Pancreas (tissue), 10 donors: ENCODE measurements around the gene PTPMT1. TPM values are rescaled to one million over a fixed set of nuclear protein-coding genes. Genes with fewer than 3 reads are reported as not detected.
A peak's percentile ranks its signal among the peaks of the same experiment; 100 is the strongest.

ENCODE experiments used
- ATAC-seq, 4 donors: fragments of 200-7000 bp; cut with Tn5 transposase; one replicate each; pipeline versions ENCODE4 v1.8.0 to v1.9.1; 2020; ENCODE audit warnings: mild to moderate bottlenecking in 4 of 4, moderate library complexity in 4 of 4
- DNase-seq, 6 donors: peaks; one replicate each; pipeline ENCODE4 v3.0.0-alpha.2; 2020
- FAIRE-seq: peaks from 2 replicates; lab custom pipeline; 2012; peaks lifted over from hg19 to GRCh38; lab: Jason Lieb, UNC
- H3K27ac ChIP-seq, 4 donors: fragments of 200-600 bp; sonication (generic); 1 replicate in 3 of 4; 2 replicates in 1 of 4; pipeline versions ENCODE4 v1.5.0 to v1.8.0; 2020
- H3K27me3 ChIP-seq, 4 donors: fragments of 200-600 bp; one replicate each; pipeline ENCODE4 v1.8.0; 2021
- H3K36me3 ChIP-seq, 3 donors: fragments of 200-600 bp; sonication (generic) in 1 of 3; one replicate each; pipeline versions ENCODE4 v1.5.0 to v1.8.0; 2020 to 2021
- H3K4me1 ChIP-seq, 3 donors: fragments of 200-600 bp; one replicate each; pipeline ENCODE4 v1.8.0; 2021
- H3K4me3 ChIP-seq, 4 donors: fragments of 200-600 bp; sonication (generic) in 2 of 4; one replicate each; pipeline versions ENCODE4 v1.5.0 to v1.8.0; 2020 to 2021
- H3K9me3 ChIP-seq, 4 donors: fragments of 200-600 bp; one replicate each; pipeline ENCODE4 v1.8.0; 2021
- CTCF ChIP-seq, 4 donors: fragments of 200-600 bp; sonication (generic) in 3 of 4; IDR thresholded peaks; one replicate each; pipeline versions ENCODE4 v1.5.0 to v1.8.0; 2021; ENCODE audit warnings: antibody characterized with exemption in 4 of 4
- WGBS, 2 donors: extraction: QIAGEN DNeasy Blood & Tissue Kit; methylation state at CpG; one replicate each; pipeline ENCODE4 v1.1.7; 2013; 5-methylcytosine and 5-hydroxymethylcytosine counted together
- intact Hi-C, 3 donors: fragments of 100-400 bp; cut with DNase I; formaldehyde crosslinking; loops; one replicate each; pipeline versions ENCODE4 v1.11.1 to v1.14.2; 2022
- polyA plus RNA-seq, 2 donors: library from polyadenylated mRNA; stranded (reverse); fragments of 200-250 nt; gene quantifications; one replicate each; pipeline ENCODE4 v1.2.3, GENCODE V29; 2013
- total RNA-seq, 6 donors: library from RNA; stranded (reverse); fragmentation: NEBNext Ultra II Directional in 4 of 6; extraction: Animal tissue kit (Norgen Biotek cat#: 25700) in 4 of 6; gene quantifications; one replicate each; pipeline versions ENCODE4 v1.2.1 to v1.2.4, GENCODE V29; 2021 to 2023
- donor health status: healthy with polysubstance abuse.
- donor health status: DM: no; HTN: no; CAD: no; lungs with moderate emphysema.
- donor health status: DM: no; HTN: no; CAD: no.
- donor health status: control.
- donor health status: control.
- donor health status: Bipolar disorder and iron deficiency.
- donor health status: DM: yes; HTN: yes; CAD: no.
- donor health status: DM: no; HTN: no; CAD: no.
- donor health status: DM: no; HTN: no; CAD: no.
- donor health status: DM: yes; HTN: yes; CAD: no.

Gene PTPMT1
- total RNA-seq (10 to 100 TPM; 15.7 to 24.7 (median 19.6) TPM), polyA plus RNA-seq (10 to 100 TPM; 24.6 to 34.3 TPM)

- Histone ChIP-seq H3K27ac (peak within 1 kb of the TSS; percentile 44 to 62 (median 52)), H3K4me3 (peak within 1 kb of the TSS; percentile 79 to 96 (median 90)), H3K36me3 (peaks cover 0 to 4% (median 0%) of the 10 kb centered on the region in 3 donors), H3K27me3 (no peaks in the 10 kb centered on the region), H3K9me3 (no peaks in the 10 kb centered on the region), H3K4me1 (peaks cover 0 to 9% (median 5%) of the 10 kb centered on the region in 3 donors)
- ATAC-seq (peak; percentile 93 to 97 (median 96)), DNase-seq (peak; percentile 67 to 90 (median 80)), FAIRE-seq (no peak)
- TF ChIP-seq CTCF (IDR thresholded peaks at IDR 0.05) = no peak
- WGBS, 2 donors = 0% methylated on average over 66 to 86 of the region's 86 CpGs
- intact Hi-C loops = no loop called here
Measured at GRCh38 chr11:47565340-47566148, at the start of gene PTPMT1. TSS of gene PTPMT1 (plus strand) at chr11:47565599. CDS start at chr11:47565623, 24 bp downstream.

GRCh38 chr11:47516155-47516554, 49.2 kb upstream of the PTPMT1 start:
- Histone ChIP-seq H3K27ac (no peak overlapping the region), H3K36me3 (no peaks in the 10 kb centered on the region), H3K4me1 (peaks cover 0 to 25% (median 0%) of the 10 kb centered on the region in 3 donors), H3K27me3 (no peaks in the 10 kb centered on the region), H3K9me3 (no peaks in the 10 kb centered on the region), H3K4me3 (no peak overlapping the region)
- intact Hi-C loops = no loop called here
- no peak for TF ChIP-seq CTCF (IDR thresholded peaks at IDR 0.05)
- FAIRE-seq = no peak
- DNase-seq = no peak
- ATAC-seq = no peak
- WGBS, 2 donors = 87 to 90% methylated on average over 3 of the region's 3 CpGs

GRCh38 chr11:47516984-47517853, 48.2 kb upstream of the PTPMT1 start:
- Histone ChIP-seq H3K4me1 (peaks cover 0 to 25% (median 0%) of the 10 kb centered on the region in 3 donors), H3K36me3 (no peaks in the 10 kb centered on the region), H3K4me3 (no peak overlapping the region), H3K27ac (no peak overlapping the region), H3K9me3 (no peaks in the 10 kb centered on the region), H3K27me3 (no peaks in the 10 kb centered on the region)
- 81 to 88% methylated on average over 10 of the region's 10 CpGs for WGBS, 2 donors
- DNase-seq = no peak
- intact Hi-C loops = no loop called here
- no peak for FAIRE-seq
- TF ChIP-seq CTCF (IDR thresholded peaks at IDR 0.05) = no peak
- no peak for ATAC-seq

GRCh38 chr11:47518212-47518964, 47.0 kb upstream of the PTPMT1 start:
- DNase-seq = no peak
- no peak overlapping the region for H3K27ac ChIP-seq
- no peaks in the 10 kb centered on the region for H3K9me3 ChIP-seq
- no peak for ATAC-seq
- no peak overlapping the region for H3K4me3 ChIP-seq
- no peak for FAIRE-seq
- WGBS, 2 donors = 69 to 75% methylated on average over 3 of the region's 3 CpGs
- intact Hi-C loops = no loop called here
- H3K4me1 ChIP-seq = peaks cover 4 to 34% (median 8%) of the 10 kb centered on the region in 3 donors
- no peak for TF ChIP-seq CTCF (IDR thresholded peaks at IDR 0.05)
- H3K36me3 ChIP-seq = no peaks in the 10 kb centered on the region
- H3K27me3 ChIP-seq = no peaks in the 10 kb centered on the region
